SU-DHL-6 (cell line): ENCODE results near the gene NXPH4.

Experiments
- H2AFZ ChIP-seq: fragments of 200-600 bp; sonication (generic); 2 replicates; pipeline ENCODE4 v1.6.1; 2014; ENCODE audit warnings: low read depth, mild to moderate bottlenecking, moderate library complexity, mixed read lengths, antibody characterized with exemption, low read length; ENCODE audit not compliant: severe bottlenecking
- H3F3A ChIP-seq: fragments of 200-600 bp; shearing (Covaris generic); 2 replicates; pipeline ENCODE4 v1.6.0; 2016; ENCODE audit warnings: antibody characterized with exemption, mild to moderate bottlenecking; ENCODE audit not compliant: insufficient read depth
- H3K27ac ChIP-seq: fragments of 200-600 bp; sonication (generic); 2 replicates; pipeline ENCODE4 v1.5.1; 2016; ENCODE audit warnings: low read depth, mild to moderate bottlenecking, low read length, moderate library complexity, mixed read lengths
- H3K27me3 ChIP-seq: fragments of 200-600 bp; sonication (generic), shearing (Covaris generic); 2 replicates; pipeline ENCODE4 v1.6.0; 2014; ENCODE audit warnings: mild to moderate bottlenecking, low read length
- H3K36me3 ChIP-seq: fragments of 200-600 bp; sonication (generic); 2 replicates; pipeline ENCODE4 v1.6.1; 2014; ENCODE audit warnings: mild to moderate bottlenecking, low read length, mixed read lengths
- H3K4me2 ChIP-seq: fragments of 300-600, 200-600 bp; shearing (Covaris generic), sonication (generic); 2 replicates; pipeline ENCODE4 v1.6.0; 2014; ENCODE audit warnings: low read length, low read depth, mild to moderate bottlenecking; ENCODE audit not compliant: poor library complexity, severe bottlenecking
- H3K4me3 ChIP-seq: fragments of 200-600 bp; sonication (generic); 2 replicates; pipeline ENCODE4 v1.5.1; 2014; ENCODE audit warnings: antibody characterized with exemption, low read length, mild to moderate bottlenecking, mixed read lengths; ENCODE audit not compliant: insufficient read depth, poor library complexity, severe bottlenecking
- H3K79me2 ChIP-seq: fragments of 200-600 bp; sonication (generic); 2 replicates; pipeline ENCODE4 v1.6.1; 2014; ENCODE audit warnings: mild to moderate bottlenecking, low read length, moderate library complexity; ENCODE audit not compliant: insufficient read depth
- H3K9ac ChIP-seq: fragments of 200-600 bp; sonication (generic); 2 replicates; pipeline ENCODE4 v1.7.0; 2014; ENCODE audit warnings: mild to moderate bottlenecking, low read length
- H3K9me2 ChIP-seq: fragments of 200-600 bp; sonication (generic); replicated peaks from 2 replicates; pipeline ENCODE4 v1.6.1; 2014; ENCODE audit warnings: low read length; ENCODE audit not compliant: insufficient read depth
- H3K9me3 ChIP-seq: fragments of 200-600 bp; sonication (generic); 2 replicates; pipeline ENCODE4 v1.6.1; 2014; ENCODE audit warnings: low read length, mixed read lengths; ENCODE audit not compliant: insufficient read depth
- H4K20me1 ChIP-seq: fragments of 200-600 bp; sonication (generic); 2 replicates; pipeline ENCODE4 v1.6.1; 2014; ENCODE audit warnings: low read depth, mild to moderate bottlenecking, antibody characterized with exemption, low read length, moderate library complexity, mixed read lengths
- CTCF ChIP-seq: fragments of 200-600 bp; sonication (generic); IDR thresholded peaks from one replicate; pipeline ENCODE4 v1.5.1; 2017; ENCODE audit warnings: antibody characterized with exemption, mild to moderate bottlenecking, low read length, moderate library complexity; ENCODE audit not compliant: insufficient read depth, poor library complexity, severe bottlenecking
- EZH2phosphoT487 ChIP-seq: fragments of 200-600 bp; sonication (generic), shearing (Covaris generic); conservative IDR thresholded peaks from 2 replicates; pipeline ENCODE4 v1.6.1; 2018; ENCODE audit warnings: mild to moderate bottlenecking, antibody characterized with exemption, low read length, moderate library complexity, mixed read lengths

The NXPH4 gene

GRCh38 chr12:57236925-57237595 is 20.5 kb downstream of the NXPH4 start:
- TF ChIP-seq EZH2phosphoT487 (no peak), CTCF (no peak)
- H3K4me3 ChIP-seq, result no peak overlapping the region
- no peak overlapping the region for H3K9ac ChIP-seq
- no peaks in the 10 kb centered on the region for H3K9me3 ChIP-seq
- H4K20me1 ChIP-seq, result no peaks in the 10 kb centered on the region
- no peak overlapping the region for H2AFZ ChIP-seq
- H3K79me2 ChIP-seq, result 0 out of 2 replicates have a peak, but pooled peaks cover 4% of the 10 kb centered on the region
- H3F3A ChIP-seq, result peaks cover 40% of the 10 kb centered on the region
- peaks cover 12% of the 10 kb centered on the region; the same call in 1 of the 2 replicates for H3K36me3 ChIP-seq
- H3K9me2 ChIP-seq, result no peaks in the 10 kb centered on the region
- H3K4me2 ChIP-seq, result no peak overlapping the region
- H3K27ac ChIP-seq, result no peak overlapping the region
- no peaks in the 10 kb centered on the region for H3K27me3 ChIP-seq

GRCh38 chr12:57237596-57237931 is 21.0 kb downstream of the NXPH4 start:
- no peaks in the 10 kb centered on the region for H3K79me2 ChIP-seq
- H3K9ac ChIP-seq, result no peak overlapping the region
- no peak overlapping the region for H2AFZ ChIP-seq
- no peaks in the 10 kb centered on the region for H3K9me2 ChIP-seq
- TF ChIP-seq EZH2phosphoT487, result no peak
- no peak for TF ChIP-seq CTCF
- no peak overlapping the region for H3K4me2 ChIP-seq
- 0 out of 2 replicates have a peak, but pooled peaks cover 10% of the 10 kb centered on the region for H3K36me3 ChIP-seq
- H4K20me1 ChIP-seq, result no peaks in the 10 kb centered on the region
- H3K27me3 ChIP-seq, result no peaks in the 10 kb centered on the region
- H3K27ac ChIP-seq, result no peak overlapping the region
- H3F3A ChIP-seq, result peaks cover 40% of the 10 kb centered on the region
- H3K4me3 ChIP-seq, result no peak overlapping the region
- H3K9me3 ChIP-seq, result no peaks in the 10 kb centered on the region

- TF ChIP-seq EZH2phosphoT487, result no peak
- no peak for TF ChIP-seq CTCF
- Histone ChIP-seq H3K9me3 (no peaks in the 10 kb centered on the region), H3K27me3 (no peaks in the 10 kb centered on the region), H3K9ac (peak overlapping the region; percentile 92), H3K4me2 (peak overlapping the region; percentile 88), H3K9me2 (no peaks in the 10 kb centered on the region), H3K27ac (no peak overlapping the region), H4K20me1 (no peaks in the 10 kb centered on the region), H3K4me3 (peak overlapping the region; percentile 51), H3F3A (peaks cover 42% of the 10 kb centered on the region), H3K36me3 (0 out of 2 replicates have a peak, but pooled peaks cover 5% of the 10 kb centered on the region), H3K79me2 (no peaks in the 10 kb centered on the region), H2AFZ (peak overlapping the region; percentile 3)
These were observed 21.6 kb downstream of the NXPH4 start for GRCh38 chr12:57237932-57238853.
